Measurements from ENCODE around the gene PIP4K2A. TPM values are rescaled to one million over a fixed set of nuclear protein-coding genes. Genes with fewer than 3 reads are reported as not detected.
"Not testable (repeated sequence)": the region's sequence is repeated elsewhere in the genome, so short reads cannot be mapped to it uniquely, and the experiment has no call there.

Gene PIP4K2A
- total RNA-seq, 2 donors from 2014 or later: 21.1 to 24.5 TPM

GRCh38 chr10:22722626-22723169, 8.3 kb upstream of the PIP4K2A start:
- ATAC-seq (no peak), DNase-seq (no peak)
- intact Hi-C loops (cut with DNase I): no loop called here

- intact Hi-C loops (cut with DNase I): no loop called here
- DNase-seq: no peak
- ATAC-seq: no peak
These were observed 6.3 kb upstream of the PIP4K2A start for GRCh38 chr10:22720667-22721066.

- intact Hi-C loops (cut with DNase I): no loop called here
- ATAC-seq (no peak), DNase-seq (no peak)
These were observed 5.1 kb upstream of the PIP4K2A start for GRCh38 chr10:22719406-22720042.

- ATAC-seq; intact Hi-C loops (cut with DNase I); DNase-seq: not testable (repeated sequence)
These were observed 4.3 kb upstream of the PIP4K2A start for GRCh38 chr10:22718659-22719058.

- no peak for ATAC-seq
- no peak for DNase-seq
- intact Hi-C loops (cut with DNase I): no loop called here
These were observed 3.4 kb upstream of the PIP4K2A start for GRCh38 chr10:22717728-22718127.

- DNase-seq (no peak), ATAC-seq (no peak)
- intact Hi-C loops (cut with DNase I): no loop called here
These were observed 2.6 kb upstream of the PIP4K2A start for GRCh38 chr10:22716943-22717342.

GRCh38 chr10:22715290-22715625, 880 bp upstream of the PIP4K2A start:
- DNase-seq (no peak), ATAC-seq (no peak)
- intact Hi-C loops (cut with DNase I): no loop called here

- no peak for DNase-seq
- intact Hi-C loops (cut with DNase I): loop anchor here in 1 of 2 donors (5.0 kb wide), 1 partner anchor 92 kb away; no protein-coding TSS in a partner anchor
- peak; percentile 38 to 51 for ATAC-seq
These were observed 412 bp downstream of the PIP4K2A start for GRCh38 chr10:22713853-22714478.

GRCh38 chr10:22712956-22713852, 1.2 kb downstream of the PIP4K2A start:
- DNase-seq (peak; percentile 35), ATAC-seq (peak; percentile 23 to 40)

GRCh38 chr10:22712211-22712955, 2.0 kb downstream of the PIP4K2A start:
- ATAC-seq: no peak
- DNase-seq: no peak
- intact Hi-C loops (cut with DNase I): loop anchor here in 1 of 2 donors (5.0 kb wide), 1 partner anchor 90 kb away; no protein-coding TSS in a partner anchor

More at GRCh38 chr10:22712956-22713852, 1.2 kb downstream of the PIP4K2A start:
- intact Hi-C loops (cut with DNase I): loop anchor here in 1 of 2 donors (5.0 kb wide), 1 partner anchor 91 kb away; no protein-coding TSS in a partner anchor

- intact Hi-C loops (cut with DNase I): loop anchor here in 1 of 2 donors (5.0 kb wide), 1 partner anchor 89 kb away; no protein-coding TSS in a partner anchor
These were observed 3.0 kb downstream of the PIP4K2A start for GRCh38 chr10:22711373-22711772.

GRCh38 chr10:22710139-22710745, 4.1 kb downstream of the PIP4K2A start:
- ATAC-seq (no peak), DNase-seq (no peak)
- intact Hi-C loops (cut with DNase I): loop anchor here in 1 of 2 donors (5.0 kb wide), 1 partner anchor 88 kb away; no protein-coding TSS in a partner anchor

More at GRCh38 chr10:22711373-22711772, 3.0 kb downstream of the PIP4K2A start:
- DNase-seq: no peak
- no peak for ATAC-seq

- DNase-seq (no peak), ATAC-seq (no peak)
- intact Hi-C loops (cut with DNase I): loop anchor here in 1 of 2 donors (10.0 kb wide), 1 partner anchor 276 kb away; no protein-coding TSS in a partner anchor
These were observed 5.6 kb downstream of the PIP4K2A start for GRCh38 chr10:22708772-22709171.

GRCh38 chr10:22705527-22705926, 8.9 kb downstream of the PIP4K2A start:
- intact Hi-C loops (cut with DNase I): loop anchor here in 1 of 2 donors (10.0 kb wide), 1 partner anchor 279 kb away; no protein-coding TSS in a partner anchor
- DNase-seq (no peak), ATAC-seq (no peak)

GRCh38 chr10:22704942-22705341, 9.4 kb downstream of the PIP4K2A start:
- ATAC-seq (peak in 1 of 2 donors; percentile 23), DNase-seq (no peak)
- intact Hi-C loops (cut with DNase I): loop anchor here in 1 of 2 donors (10.0 kb wide), 1 partner anchor 280 kb away; no protein-coding TSS in a partner anchor

- no peak for DNase-seq
- ATAC-seq: peak in 1 of 2 donors; percentile 25
- intact Hi-C loops (cut with DNase I): loop anchor here in 1 of 2 donors (10.0 kb wide), 1 partner anchor 280 kb away; no protein-coding TSS in a partner anchor
These were observed 9.9 kb downstream of the PIP4K2A start for GRCh38 chr10:22704471-22704911.

GRCh38 chr10:22702348-22702747, 12.0 kb downstream of the PIP4K2A start:
- no peak for DNase-seq
- ATAC-seq: no peak
- intact Hi-C loops (cut with DNase I): loop anchor here in 1 of 2 donors (10.0 kb wide), 1 partner anchor 282 kb away; no protein-coding TSS in a partner anchor
